HG03469 (cell line): ENCODE data around the gene GORASP1.

ENCODE experiments used
- ATAC-seq: cut with Tn5 transposase; IDR thresholded peaks from one replicate; pipeline ENCODE4 v1.9.1; 2021; ENCODE audit warnings: mild to moderate bottlenecking, moderate library complexity, moderate number of reproducible peaks; ENCODE audit not compliant: unreplicated experiment

GORASP1 gene

DNA sequence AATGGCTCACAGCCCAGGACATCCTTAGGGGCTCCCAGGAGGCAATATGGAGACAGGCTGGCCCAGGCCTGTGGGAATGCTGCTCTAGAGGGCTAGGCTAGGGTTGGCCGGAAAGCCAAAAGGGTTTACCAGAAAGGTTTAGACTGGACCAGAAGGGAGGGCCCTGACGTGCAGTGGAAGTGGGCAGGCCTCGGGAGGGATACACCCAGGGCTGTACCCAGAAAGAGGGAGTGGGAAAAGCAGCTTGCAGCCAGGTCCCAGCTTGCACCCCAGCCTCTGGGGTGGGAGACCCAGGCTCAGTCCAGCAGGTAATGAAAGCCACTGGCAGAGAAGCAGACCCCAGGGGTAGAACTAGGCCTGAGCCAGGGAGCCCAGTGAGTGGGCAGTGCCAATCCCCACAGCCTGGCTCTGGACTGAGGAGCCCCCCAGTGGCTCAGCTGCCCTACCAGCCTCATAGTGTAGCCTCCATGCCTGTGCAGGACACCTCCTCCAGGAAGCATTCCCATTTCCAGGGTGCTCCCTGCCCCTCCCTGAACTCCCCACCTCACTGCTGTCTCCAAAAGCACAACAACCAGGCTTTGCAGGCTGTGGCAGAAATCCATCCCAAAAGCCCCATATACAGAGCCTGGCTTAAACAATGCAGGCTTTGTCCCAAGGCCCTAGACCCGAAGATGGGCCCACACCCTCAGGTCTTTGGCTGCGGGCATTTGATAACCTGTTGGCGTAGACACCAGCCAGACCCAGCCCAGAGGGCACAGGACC is 3.5 kb downstream of the GORASP1 start:
- no peak for ATAC-seq

DNA sequence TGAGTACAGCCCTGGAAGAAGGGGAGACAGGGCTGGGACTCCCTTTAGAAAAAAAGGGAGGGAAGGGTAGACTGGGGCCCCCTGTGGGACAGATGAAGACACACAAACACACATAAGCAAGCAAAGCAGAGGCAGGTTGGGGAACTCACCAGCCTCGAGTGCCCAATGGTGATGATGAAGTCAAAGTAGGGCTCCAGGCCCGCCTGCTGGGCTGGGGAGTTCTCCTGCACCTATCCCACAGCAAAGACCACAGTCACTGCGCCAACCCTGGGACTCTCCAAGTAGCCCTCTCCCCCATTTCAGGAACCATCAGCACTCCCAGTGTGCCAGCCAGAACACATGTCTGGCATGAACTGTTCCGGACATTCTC is 4.1 kb downstream of the GORASP1 start:
- no peak for ATAC-seq

- ATAC-seq: no peak
Observed at GRCh38 chr3:39102504-39103323, 4.7 kb downstream of the GORASP1 start.

DNA sequence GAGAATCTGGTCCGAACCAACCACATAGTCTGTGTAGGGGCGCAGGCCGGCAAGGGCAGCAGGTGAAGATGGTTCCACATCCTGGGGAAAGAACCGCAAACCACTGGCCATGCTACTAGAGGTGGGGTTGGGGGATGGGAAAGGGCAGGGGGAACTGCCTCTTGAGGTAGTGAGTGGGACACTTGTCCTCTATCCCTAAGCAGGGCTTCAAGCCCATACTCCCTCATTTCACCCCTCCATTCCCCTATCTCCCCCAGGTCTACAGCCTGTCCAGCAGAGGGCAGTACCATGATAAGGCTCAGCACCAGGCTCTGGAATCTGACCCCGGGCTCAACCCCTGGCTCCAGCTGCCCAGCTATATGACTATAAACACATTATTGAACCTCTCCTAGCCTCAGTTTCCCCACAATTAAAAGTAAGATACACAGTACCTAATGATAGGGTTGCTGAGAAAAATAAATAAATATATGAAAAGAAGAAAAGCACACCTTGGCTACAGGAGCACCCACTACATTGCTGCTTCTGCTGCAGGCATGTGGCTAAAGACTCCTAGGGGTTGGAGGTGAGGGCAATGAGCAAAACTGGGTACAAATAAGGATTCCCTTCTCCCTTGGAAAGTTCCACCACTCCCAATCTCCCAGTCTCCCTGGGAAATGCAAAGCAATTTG is 6.3 kb downstream of the GORASP1 start:
- no peak for ATAC-seq

DNA sequence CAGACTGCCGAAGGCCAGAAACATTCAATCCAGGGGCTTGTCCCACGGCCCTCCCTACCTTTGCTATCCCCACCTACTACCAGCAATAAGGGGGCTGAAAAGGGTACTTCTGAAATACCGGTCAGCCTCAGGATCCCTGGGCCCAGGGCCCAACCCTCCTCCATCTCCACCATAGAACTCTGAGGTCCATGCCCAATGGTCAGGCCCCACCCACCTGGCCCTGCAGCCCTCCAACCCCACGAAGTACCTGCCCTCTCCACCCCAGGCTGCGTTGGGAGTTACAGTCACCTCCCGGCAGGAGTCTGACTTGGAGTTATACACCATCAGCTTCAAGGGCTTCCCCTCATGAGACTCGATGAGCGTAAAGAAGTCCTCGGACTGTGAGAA is 6.9 kb downstream of the GORASP1 start:
- ATAC-seq: no peak

GRCh38 chr3:39099738-39100499 is 7.5 kb downstream of the GORASP1 start:
- ATAC-seq: no peak

GRCh38 chr3:39099242-39099641 is 8.2 kb downstream of the GORASP1 start:
- ATAC-seq: no peak

DNA sequence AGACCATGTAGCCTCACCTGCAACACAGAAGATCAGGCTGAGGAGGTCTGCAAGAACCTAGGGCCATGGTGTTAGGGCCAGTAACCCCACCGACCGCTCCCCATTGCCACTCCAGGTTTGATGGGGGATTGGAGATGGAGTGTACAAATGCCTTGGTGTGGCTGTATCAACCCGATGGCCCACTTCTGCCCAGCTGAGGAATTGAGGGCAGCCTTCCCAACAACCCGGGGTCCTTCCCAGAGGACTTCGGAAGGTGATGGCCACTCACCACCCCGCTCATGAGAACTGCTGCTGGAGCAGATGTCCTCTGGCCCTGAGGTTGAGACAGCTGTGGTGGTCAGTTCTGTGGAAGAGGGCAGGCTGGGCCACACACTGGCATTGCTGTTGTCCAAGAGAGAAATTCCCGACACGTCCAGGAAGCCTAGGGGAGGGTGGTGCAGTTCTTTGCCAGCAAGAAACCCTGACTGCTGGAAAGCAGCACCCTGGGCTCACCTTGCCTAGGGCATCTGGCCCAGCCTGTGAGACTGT is 8.9 kb downstream of the GORASP1 start:
- no peak for ATAC-seq

DNA sequence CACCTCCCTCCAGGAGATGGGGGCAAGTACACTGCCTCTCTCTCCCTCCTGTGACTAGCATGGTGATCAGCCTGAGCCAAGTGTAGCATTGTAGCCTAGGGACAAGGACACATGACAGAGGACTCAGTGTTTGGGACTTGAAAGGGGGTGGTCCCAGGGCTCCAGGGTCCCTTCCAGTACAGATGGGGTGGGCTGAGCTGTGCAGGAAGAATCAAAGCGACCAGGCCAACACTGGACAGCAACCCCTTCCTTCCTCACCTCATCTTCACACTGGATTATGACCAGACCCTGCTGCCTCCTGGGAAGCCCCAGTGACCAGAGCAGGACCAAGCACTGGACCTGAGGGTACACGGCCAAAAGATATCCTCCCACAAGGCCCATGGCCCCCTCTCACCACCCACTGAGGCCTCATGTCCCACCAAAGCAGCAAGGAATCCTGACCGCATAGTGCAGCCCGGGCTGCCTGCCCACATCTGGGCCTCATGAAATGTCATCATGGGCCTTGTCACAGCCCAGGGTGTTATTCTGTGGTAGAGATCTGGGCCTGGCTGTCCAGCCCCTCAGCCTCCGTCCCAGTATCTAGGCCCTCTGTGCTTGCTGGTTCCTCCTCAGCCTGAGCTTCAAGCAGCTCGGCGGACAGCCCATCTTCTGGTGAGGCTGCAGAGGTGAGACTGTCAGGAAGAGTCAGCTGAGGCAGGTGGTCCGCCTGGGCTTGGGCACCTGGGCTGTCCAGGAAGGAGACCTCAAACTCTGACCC is 9.5 kb downstream of the GORASP1 start:
- ATAC-seq: no peak

GRCh38 chr3:39096775-39097174 is 10.7 kb downstream of the GORASP1 start:
- no peak for ATAC-seq

DNA sequence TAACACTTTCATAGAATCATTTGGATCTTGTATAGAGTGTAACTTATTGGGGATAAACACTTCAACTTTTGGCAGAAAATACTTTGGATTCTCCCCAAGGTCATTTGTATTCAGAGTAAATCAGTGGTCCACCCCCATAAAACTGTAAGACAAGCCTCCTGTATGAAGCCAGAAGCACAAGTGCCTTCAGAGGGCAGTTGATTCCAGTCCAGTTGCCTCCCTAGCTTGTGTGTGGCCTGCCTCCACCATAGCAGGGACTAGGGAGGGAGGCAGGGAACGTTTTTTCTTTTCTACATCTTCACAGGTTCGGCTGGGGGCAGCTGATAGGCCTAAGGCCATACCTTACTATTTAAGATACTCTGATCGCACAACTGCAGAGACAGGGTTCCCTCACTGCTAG is 11.6 kb downstream of the GORASP1 start:
- no peak for ATAC-seq

DNA sequence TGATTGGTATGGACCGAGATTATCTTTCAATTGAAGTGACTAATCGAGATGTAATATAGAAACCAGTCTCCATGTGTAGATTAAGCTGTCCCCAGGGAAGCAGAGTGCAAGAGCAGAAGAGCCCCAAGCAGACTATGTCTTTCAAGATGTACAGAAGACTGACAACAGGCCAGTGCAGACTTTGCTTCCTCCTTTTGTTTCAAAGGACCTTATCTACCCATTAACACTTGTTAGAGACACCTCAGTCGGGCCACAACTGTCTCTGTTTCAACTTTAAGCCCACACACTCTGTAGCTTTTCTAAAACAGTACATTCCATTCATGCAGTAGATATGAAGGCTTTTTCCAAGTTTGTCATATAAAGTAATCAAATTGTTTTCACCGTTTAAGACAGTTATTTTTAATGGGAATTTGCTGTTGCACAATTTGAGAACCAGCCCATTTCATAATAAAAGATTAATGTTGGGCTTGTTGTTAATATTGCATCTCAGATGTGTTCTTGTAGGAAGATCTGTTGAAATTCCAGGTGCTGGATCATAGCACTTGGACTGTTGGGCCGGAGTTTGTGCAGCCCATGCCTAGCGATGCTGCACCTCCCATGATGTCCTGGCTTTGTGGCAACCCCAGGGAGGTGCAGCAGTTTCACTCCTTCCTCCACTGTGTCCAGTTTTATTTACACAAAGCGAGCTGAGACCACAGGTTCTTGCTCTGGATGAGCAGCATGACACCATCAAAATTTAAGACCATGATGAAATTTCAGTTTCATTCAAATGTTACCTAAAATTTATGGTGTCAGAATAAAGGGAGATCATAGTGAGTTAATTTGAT is 12.4 kb downstream of the GORASP1 start:
- ATAC-seq: no peak

DNA sequence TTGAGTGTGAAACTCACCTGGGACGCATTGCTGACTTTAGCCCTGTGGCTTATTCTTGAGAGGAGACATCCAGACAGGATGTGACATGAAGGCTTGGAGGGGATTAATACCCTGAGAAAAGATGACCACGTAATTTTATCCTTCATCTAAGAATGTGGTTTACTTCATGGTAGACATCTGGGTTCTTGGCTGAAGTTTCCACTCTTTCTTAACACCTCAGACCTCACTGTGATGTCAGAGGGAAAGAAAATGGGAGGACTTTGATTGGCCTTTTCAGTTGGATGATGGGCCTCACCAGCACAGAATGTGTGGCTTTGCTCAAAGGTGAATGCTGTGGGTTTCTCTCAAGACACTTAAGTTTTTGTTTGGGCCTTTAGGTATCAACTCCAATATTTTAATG is 16.5 kb downstream of the GORASP1 start:
- no peak for ATAC-seq

- no peak for ATAC-seq
Observed at GRCh38 chr3:39088889-39089288, 18.5 kb downstream of the GORASP1 start.

GRCh38 chr3:39088456-39088855 is 19.0 kb downstream of the GORASP1 start:
- no peak for ATAC-seq

- peak; percentile 61 for ATAC-seq
Observed at GRCh38 chr3:39086144-39086543, 21.3 kb downstream of the GORASP1 start.

DNA sequence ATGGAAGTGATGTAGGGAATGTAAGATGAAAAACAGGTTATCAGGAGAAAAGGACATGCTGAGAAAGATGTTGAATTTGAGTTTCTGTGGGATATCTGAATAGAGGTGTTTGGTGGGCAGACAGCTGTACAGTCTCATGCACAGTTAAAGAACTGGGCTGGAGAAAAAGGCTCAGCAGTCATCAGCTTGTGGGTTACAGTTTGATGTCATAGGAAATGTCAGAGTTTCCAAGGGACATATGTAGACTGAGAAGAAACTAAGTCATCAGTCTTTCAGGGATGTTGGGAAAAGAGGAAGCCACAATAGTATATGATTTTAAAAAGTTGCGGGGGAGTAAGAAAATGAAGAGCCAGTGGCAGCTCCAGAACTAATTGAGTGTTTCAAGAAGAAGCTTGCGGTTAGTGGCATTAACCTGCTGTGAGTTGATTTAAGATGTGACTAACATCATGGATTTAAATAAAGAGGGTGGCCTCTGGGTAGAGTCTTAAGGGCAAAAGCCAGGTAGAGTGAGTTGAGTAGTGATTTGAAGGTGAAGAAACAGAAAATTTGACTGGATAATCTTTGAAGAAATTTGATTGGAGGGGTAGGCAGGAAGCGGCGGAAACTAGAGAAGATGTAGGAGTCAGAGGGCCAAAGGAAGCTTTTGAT is 24.6 kb downstream of the GORASP1 start:
- no peak for ATAC-seq

- ATAC-seq: no peak
Observed at GRCh38 chr3:39080026-39080425, 27.4 kb downstream of the GORASP1 start.

GRCh38 chr3:39079530-39079929 is 27.9 kb downstream of the GORASP1 start:
- no peak for ATAC-seq
